ENCODE measurements around the gene EHBP1L1. TPM values are rescaled to one million over a fixed set of nuclear protein-coding genes. Genes with fewer than 3 reads are reported as not detected.

Gene EHBP1L1
- total and polyA plus RNA-seq, 2 of the 13 experiments (the other 11 are each of a cell fraction or from before 2014, with no cell fraction given), result 8.3 to 10.6 TPM

- peak; percentile 58; the same call in 1 of the 2 replicates for TF ChIP-seq PAXIP1 (CRISPR knock-in tag; conservative IDR thresholded peaks at IDR 0.05)
- TF ChIP-seq ATRX (CRISPR knock-in tag; IDR thresholded peaks at IDR 0.05; ENCODE audit: borderline replicate concordance), result no peak
- TF ChIP-seq FLYWCH1 (CRISPR knock-in tag; IDR thresholded peaks at IDR 0.05), result no peak
- no peak for TF ChIP-seq ZNF337 (CRISPR knock-in tag; IDR thresholded peaks at IDR 0.05; ENCODE audit: borderline replicate concordance, low read depth)
- TF ChIP-seq EZH2 (conservative IDR thresholded peaks at IDR 0.05; ENCODE audit: low read depth, low read length), result no peak
- TF ChIP-seq MXD4 (CRISPR knock-in tag; IDR thresholded peaks at IDR 0.05), result no peak
- TF ChIP-seq SMAD1 (CRISPR knock-in tag; IDR thresholded peaks at IDR 0.05; ENCODE audit: borderline replicate concordance, low read depth), result no peak
- no peak for TF ChIP-seq HOXA5 (CRISPR knock-in tag; IDR thresholded peaks at IDR 0.05)
- TF ChIP-seq ZNF326 (CRISPR knock-in tag; IDR thresholded peaks at IDR 0.05; ENCODE audit: borderline replicate concordance), result no peak
- no peak for TF ChIP-seq ZNF17 (CRISPR knock-in tag; IDR thresholded peaks at IDR 0.05)
- no peak for TF ChIP-seq ZMAT3 (CRISPR knock-in tag; conservative IDR thresholded peaks at IDR 0.05)
- no peak for TF ChIP-seq REST (IDR thresholded peaks at IDR 0.05; ENCODE audit: borderline replicate concordance in 1 of 2, low read depth in 1 of 2, low read length in 2 of 2)
- no peak for TF ChIP-seq TSC22D2 (CRISPR knock-in tag; IDR thresholded peaks at IDR 0.05; ENCODE audit: borderline replicate concordance)
- no peak for TF ChIP-seq ZSCAN20 (CRISPR knock-in tag; IDR thresholded peaks at IDR 0.05; ENCODE audit: borderline replicate concordance)
- no peak for TF ChIP-seq ZNF572 (CRISPR knock-in tag; IDR thresholded peaks at IDR 0.05)
- no peak for TF ChIP-seq ZNF589 (CRISPR knock-in tag; conservative IDR thresholded peaks at IDR 0.05)
- peak; percentile 39; the same call in 1 of the 2 replicates for TF ChIP-seq ESRRA (CRISPR knock-in tag; IDR thresholded peaks at IDR 0.05; ENCODE audit: low read depth)
- TF ChIP-seq SMC3 (IDR thresholded peaks at IDR 0.05; ENCODE audit: low read length), result no peak
- TF ChIP-seq KDM5A (IDR thresholded peaks at IDR 0.05; ENCODE audit: borderline replicate concordance, low read length), result no peak
- TF ChIP-seq POLR2AphosphoS2 (IDR thresholded peaks at IDR 0.05; ENCODE audit: low read depth, low read length), result no peak
- TF ChIP-seq MYNN (CRISPR knock-in tag; IDR thresholded peaks at IDR 0.05; ENCODE audit: low read depth), result no peak
- no peak for TF ChIP-seq MTA1 (CRISPR knock-in tag; IDR thresholded peaks at IDR 0.05; ENCODE audit: borderline replicate concordance)
- TF ChIP-seq MTA3 (CRISPR knock-in tag; IDR thresholded peaks at IDR 0.05), result no peak
- no peak for TF ChIP-seq MBD4 (IDR thresholded peaks at IDR 0.05; ENCODE audit: borderline replicate concordance, low read length)
Measured at GRCh38 chr11:65546217-65546958, 29.5 kb upstream of the EHBP1L1 start (continued).

All from HepG2 (cell line).